ENCODE measurements around the gene INAFM2.

INAFM2 gene

GRCh38 chr15:40287968-40288367 lies 35.5 kb upstream of the INAFM2 start:
- TF ChIP-seq FOXP2 (optimal IDR thresholded peaks at IDR 0.05; ENCODE audit: borderline replicate concordance, extremely low read depth, extremely low read length, insufficient read depth) (no peak), TAF1 (IDR thresholded peaks at IDR 0.05; ENCODE audit: borderline replicate concordance, insufficient read depth, low read length) (no peak), POLR2AphosphoS5 (IDR thresholded peaks at IDR 0.05; ENCODE audit: low read depth, low read length) (no peak), REST (IDR thresholded peaks at IDR 0.05; ENCODE audit: insufficient read depth in 1 of 2, low read depth in 2 of 2, low read length in 2 of 2) (no peak), SIN3A (IDR thresholded peaks at IDR 0.05; ENCODE audit: borderline replicate concordance, insufficient read depth, low read length) (no peak)

DNA sequence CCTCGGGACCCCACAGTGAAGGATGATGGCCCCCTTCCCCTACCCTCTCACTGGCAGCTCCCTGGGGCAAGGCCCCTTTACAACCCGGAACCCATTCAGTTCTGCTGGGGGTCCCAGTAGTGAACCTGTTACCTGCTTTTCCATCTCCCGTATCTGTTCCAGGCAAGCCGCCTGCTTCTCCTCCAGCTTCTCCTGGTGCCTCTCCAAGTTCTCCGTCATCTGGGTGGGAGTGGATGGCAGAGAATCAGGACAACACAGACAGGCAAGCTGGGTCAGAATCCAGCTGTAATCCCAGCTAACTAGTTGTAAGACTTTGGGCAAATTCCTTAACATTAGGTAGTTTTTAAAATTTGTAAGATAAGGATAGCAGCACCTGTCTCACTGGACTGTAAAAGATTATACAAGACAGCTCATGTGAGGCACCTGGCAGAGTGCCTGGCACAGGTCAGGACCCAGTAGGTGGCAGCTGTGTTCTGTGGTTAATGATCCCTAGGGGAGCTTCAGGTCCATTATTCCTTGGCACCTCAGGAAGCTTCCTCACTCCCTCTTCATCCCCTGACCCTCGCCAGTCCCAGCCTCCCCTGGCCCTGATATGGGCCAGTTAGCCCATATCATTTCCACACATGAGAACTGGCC lies 34.2 kb upstream of the INAFM2 start:
- TF ChIP-seq FOXP2 (optimal IDR thresholded peaks at IDR 0.05; ENCODE audit: borderline replicate concordance, extremely low read depth, extremely low read length, insufficient read depth) (no peak), POLR2AphosphoS5 (IDR thresholded peaks at IDR 0.05; ENCODE audit: low read depth, low read length) (no peak), REST (IDR thresholded peaks at IDR 0.05; ENCODE audit: insufficient read depth in 1 of 2, low read depth in 2 of 2, low read length in 2 of 2) (no peak), TAF1 (IDR thresholded peaks at IDR 0.05; ENCODE audit: borderline replicate concordance, insufficient read depth, low read length) (no peak)

DNA sequence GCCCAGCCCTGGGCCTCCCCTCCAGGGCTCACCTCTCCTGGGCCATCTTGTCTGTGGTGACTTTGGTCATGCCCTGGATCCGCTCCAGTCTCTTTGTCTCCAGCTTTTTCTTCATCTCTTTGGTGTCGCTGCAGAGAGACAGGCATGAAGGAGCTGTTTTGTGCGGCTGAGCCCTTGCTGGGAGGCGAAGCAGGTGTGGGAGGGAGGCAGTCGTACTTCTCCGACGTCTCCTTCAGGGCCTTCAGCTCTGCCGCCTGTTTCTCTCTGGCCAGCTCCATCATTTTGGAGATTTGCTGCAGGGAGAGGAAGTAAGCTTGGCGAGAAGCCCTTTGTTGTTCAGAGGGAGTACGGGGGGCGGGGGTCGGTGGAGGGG lies 33.0 kb upstream of the INAFM2 start:
- TF ChIP-seq REST (IDR thresholded peaks at IDR 0.05; ENCODE audit: insufficient read depth in 1 of 2, low read depth in 2 of 2, low read length in 2 of 2) (no peak), FOXP2 (optimal IDR thresholded peaks at IDR 0.05; ENCODE audit: borderline replicate concordance, extremely low read depth, extremely low read length, insufficient read depth) (no peak), SIN3A (IDR thresholded peaks at IDR 0.05; ENCODE audit: borderline replicate concordance, insufficient read depth, low read length) (no peak), TAF1 (IDR thresholded peaks at IDR 0.05; ENCODE audit: borderline replicate concordance, insufficient read depth, low read length) (no peak), POLR2AphosphoS5 (IDR thresholded peaks at IDR 0.05; ENCODE audit: low read depth, low read length) (no peak)

DNA sequence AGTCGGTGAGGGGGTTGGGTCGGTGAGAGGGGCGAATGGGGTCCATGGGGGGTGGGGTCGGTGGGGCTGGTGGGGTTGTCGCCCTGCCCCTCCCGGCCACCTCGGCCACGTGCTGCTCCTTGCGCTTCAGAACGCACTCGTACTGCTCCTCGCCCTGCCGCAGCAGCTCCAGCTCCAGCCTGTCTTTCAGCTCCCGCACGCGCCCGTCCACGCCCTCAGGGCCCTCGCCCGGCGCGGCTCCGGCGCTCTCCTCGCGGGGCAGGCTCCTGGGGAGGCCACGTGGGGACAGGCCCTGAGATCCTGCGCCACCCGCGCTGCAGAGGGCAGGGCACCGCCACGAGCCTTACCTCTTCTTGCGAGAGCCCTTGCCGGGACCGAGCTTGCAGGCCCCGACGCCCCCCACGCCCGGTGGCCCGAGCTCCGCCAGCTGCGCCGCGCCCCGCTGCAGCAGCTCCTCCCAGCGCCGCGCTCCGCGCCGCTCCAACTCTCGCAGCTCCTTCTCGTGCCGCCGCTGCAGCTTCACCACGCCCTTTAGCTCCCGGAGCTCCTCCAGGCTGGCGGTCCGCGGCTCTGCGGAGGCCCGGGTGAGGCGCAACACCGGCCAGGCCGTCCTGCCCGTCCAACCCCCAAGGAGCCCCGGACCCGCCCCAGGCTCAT lies 32.4 kb upstream of the INAFM2 start:
- TF ChIP-seq TAF1 (IDR thresholded peaks at IDR 0.05; ENCODE audit: borderline replicate concordance, insufficient read depth, low read length) (no peak), FOXP2 (optimal IDR thresholded peaks at IDR 0.05; ENCODE audit: borderline replicate concordance, extremely low read depth, extremely low read length, insufficient read depth) (no peak), SIN3A (IDR thresholded peaks at IDR 0.05; ENCODE audit: borderline replicate concordance, insufficient read depth, low read length) (no peak), POLR2AphosphoS5 (IDR thresholded peaks at IDR 0.05; ENCODE audit: low read depth, low read length) (no peak), REST (IDR thresholded peaks at IDR 0.05; ENCODE audit: insufficient read depth in 1 of 2, low read depth in 2 of 2, low read length in 2 of 2) (no peak)
